Breast epithelium (tissue), 3 donors: ENCODE measurements around the gene PARP3.

Experiments
- POLR2AphosphoS5 ChIP-seq, 3 donors: sonication (generic); formaldehyde crosslinking; IDR thresholded peaks; one replicate each; pipeline ENCODE4 v1.6.1; 2017; ENCODE audit warnings: antibody characterized with exemption in 3 of 3
- TF ChIP-seq, protein P1 (sequence below), 3 donors: fragments of 450-650 bp; IDR thresholded peaks; one replicate each; pipeline ENCODE4 v1.5.1; 2016 to 2017; ENCODE audit warnings: antibody characterized with exemption in 3 of 3, mild to moderate bottlenecking in 3 of 3, moderate library complexity in 3 of 3

DNA sequence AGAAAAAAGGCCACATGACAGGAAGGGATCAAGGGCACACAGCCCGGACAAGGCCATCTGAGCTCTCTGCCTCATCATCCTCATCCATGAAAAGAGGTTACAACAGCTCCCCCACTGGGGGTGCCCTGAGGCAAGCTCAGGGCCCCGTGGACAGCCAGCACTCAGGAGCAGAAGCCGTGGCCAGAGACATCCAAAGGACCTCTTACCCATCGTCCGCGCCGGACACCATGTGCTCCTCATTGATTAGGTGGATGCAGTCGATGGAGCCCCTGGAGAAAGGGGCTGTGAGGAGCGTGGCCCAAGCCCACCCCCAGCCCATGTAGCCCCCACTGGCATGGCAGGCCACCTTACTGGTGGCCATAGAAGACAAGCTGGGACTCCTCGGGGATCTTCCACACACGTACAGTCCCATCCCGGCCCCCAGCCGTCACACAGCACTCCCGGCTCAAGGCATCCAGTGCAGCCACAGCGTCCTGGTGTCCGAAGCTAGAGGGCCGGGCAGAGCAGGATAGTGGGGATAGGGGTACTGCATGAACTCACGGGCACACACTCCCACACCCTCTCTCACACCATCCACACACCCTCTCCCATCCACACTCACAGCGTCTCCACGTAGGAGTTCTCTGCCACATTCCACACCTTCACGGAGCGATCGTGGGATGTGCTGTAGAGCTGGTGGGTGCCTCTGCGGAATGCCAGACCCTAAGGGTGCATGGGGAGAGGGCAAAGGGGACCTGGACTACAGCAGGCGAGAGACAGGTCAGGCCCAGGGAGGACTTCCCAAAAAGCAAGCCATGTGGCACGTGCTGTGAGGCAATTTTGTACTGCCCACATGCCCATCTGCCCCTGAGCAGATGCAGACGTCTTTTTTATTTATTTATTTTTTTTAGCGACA, 6.9 kb upstream of the PARP3 start:
- TF ChIP-seq, protein P1, sequence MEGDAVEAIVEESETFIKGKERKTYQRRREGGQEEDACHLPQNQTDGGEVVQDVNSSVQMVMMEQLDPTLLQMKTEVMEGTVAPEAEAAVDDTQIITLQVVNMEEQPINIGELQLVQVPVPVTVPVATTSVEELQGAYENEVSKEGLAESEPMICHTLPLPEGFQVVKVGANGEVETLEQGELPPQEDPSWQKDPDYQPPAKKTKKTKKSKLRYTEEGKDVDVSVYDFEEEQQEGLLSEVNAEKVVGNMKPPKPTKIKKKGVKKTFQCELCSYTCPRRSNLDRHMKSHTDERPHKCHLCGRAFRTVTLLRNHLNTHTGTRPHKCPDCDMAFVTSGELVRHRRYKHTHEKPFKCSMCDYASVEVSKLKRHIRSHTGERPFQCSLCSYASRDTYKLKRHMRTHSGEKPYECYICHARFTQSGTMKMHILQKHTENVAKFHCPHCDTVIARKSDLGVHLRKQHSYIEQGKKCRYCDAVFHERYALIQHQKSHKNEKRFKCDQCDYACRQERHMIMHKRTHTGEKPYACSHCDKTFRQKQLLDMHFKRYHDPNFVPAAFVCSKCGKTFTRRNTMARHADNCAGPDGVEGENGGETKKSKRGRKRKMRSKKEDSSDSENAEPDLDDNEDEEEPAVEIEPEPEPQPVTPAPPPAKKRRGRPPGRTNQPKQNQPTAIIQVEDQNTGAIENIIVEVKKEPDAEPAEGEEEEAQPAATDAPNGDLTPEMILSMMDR (IDR thresholded peaks at IDR 0.05) = no peak
- no peak for TF ChIP-seq POLR2AphosphoS5 (IDR thresholded peaks at IDR 0.05)
